Dendritic cell treated with granulocyte-macrophage colony-stimulating factor and Interleukin-4, amounts not matched to agents 40 ng/mL and 50 ng/mL, for 4 days (primary cell): ENCODE measurements around the gene ABCC10.

Source experiments
- H3K27ac Mint-ChIP-seq: one replicate; pipeline ENCODE4 v1.8.0; 2022; ENCODE audit warnings: mild to moderate bottlenecking, mixed read lengths
- H3K27me3 Mint-ChIP-seq: one replicate; pipeline ENCODE4 v1.8.0; 2022; ENCODE audit warnings: mild to moderate bottlenecking, mixed read lengths
- H3K36me3 Mint-ChIP-seq: one replicate; pipeline ENCODE4 v1.8.0; 2022; ENCODE audit warnings: low read depth, mixed read lengths
- H3K4me1 Mint-ChIP-seq: one replicate; pipeline ENCODE4 v1.8.0; 2022; ENCODE audit warnings: low read depth, mixed read lengths
- H3K4me3 Mint-ChIP-seq: one replicate; pipeline ENCODE4 v1.8.0; 2022; ENCODE audit warnings: mild to moderate bottlenecking, moderate library complexity, mixed read lengths
- H3K9me3 Mint-ChIP-seq: one replicate; pipeline ENCODE4 v1.8.0; 2022; ENCODE audit warnings: mixed read lengths
- intact Hi-C: fragments of 100-400 bp; cut with micrococcal nuclease; formaldehyde crosslinking; loops from one replicate; pipeline ENCODE4 v1.15.0; 2022

The ABCC10 gene

GRCh38 chr6:43477235-43478007 is 50.1 kb downstream of the ABCC10 start, which contains the start of gene TJAP1:
TJAP1 (plus strand) TSS chr6:43477570; CDS start chr6:43499002, 21,432 bp downstream.
- Mint-ChIP-seq H3K4me3 (peak within 1 kb of the TSS; percentile 99), H3K36me3 (peaks cover 16% of the 10 kb centered on the region), H3K4me1 (peaks cover 40% of the 10 kb centered on the region), H3K27me3 (no peaks in the 10 kb centered on the region), H3K9me3 (no peaks in the 10 kb centered on the region), H3K27ac (peak within 1 kb of the TSS; percentile 100)
- intact Hi-C loops = no loop called here

DNA sequence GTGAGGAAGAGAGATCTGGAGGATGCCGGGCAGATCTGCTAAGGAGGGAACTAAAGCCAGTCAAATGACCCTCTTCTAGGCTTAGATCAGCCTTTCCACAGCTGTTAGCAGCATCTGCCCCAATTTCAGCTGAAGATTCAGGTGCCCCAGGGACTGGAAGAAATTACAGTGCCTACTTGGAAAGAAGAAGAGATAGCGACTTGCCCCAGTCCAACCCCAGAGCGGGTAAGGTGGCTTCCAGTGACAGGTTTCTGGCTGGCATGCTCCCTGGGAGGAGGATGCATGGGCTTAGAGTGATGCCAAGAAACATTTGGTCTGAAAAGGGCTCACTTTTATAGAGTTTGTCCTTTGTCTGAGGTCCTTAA is 50.6 kb downstream of the ABCC10 start:
- no peaks in the 10 kb centered on the region for H3K9me3 Mint-ChIP-seq
- H3K27ac Mint-ChIP-seq = peak overlapping the region; percentile 100
- H3K4me3 Mint-ChIP-seq = peak overlapping the region; percentile 99
- intact Hi-C loops = no loop called here
- H3K36me3 Mint-ChIP-seq = peaks cover 20% of the 10 kb centered on the region
- peaks cover 42% of the 10 kb centered on the region for H3K4me1 Mint-ChIP-seq
- H3K27me3 Mint-ChIP-seq = no peaks in the 10 kb centered on the region

- Mint-ChIP-seq H3K27me3 (no peaks in the 10 kb centered on the region), H3K36me3 (peaks cover 40% of the 10 kb centered on the region), H3K27ac (no peak overlapping the region), H3K9me3 (no peaks in the 10 kb centered on the region), H3K4me1 (peaks cover 42% of the 10 kb centered on the region), H3K4me3 (no peak overlapping the region)
- intact Hi-C loops = no loop called here
Measured at GRCh38 chr6:43481075-43481474, 53.7 kb downstream of the ABCC10 start.

- H3K9me3 Mint-ChIP-seq = no peaks in the 10 kb centered on the region
- H3K36me3 Mint-ChIP-seq = peaks cover 42% of the 10 kb centered on the region
- H3K27ac Mint-ChIP-seq = no peak overlapping the region
- intact Hi-C loops = no loop called here
- no peak overlapping the region for H3K4me3 Mint-ChIP-seq
- H3K27me3 Mint-ChIP-seq = no peaks in the 10 kb centered on the region
- peaks cover 40% of the 10 kb centered on the region for H3K4me1 Mint-ChIP-seq
Measured at GRCh38 chr6:43481591-43482236, 54.4 kb downstream of the ABCC10 start.

GRCh38 chr6:43488667-43489276 is 61.4 kb downstream of the ABCC10 start:
- H3K9me3 Mint-ChIP-seq = no peaks in the 10 kb centered on the region
- intact Hi-C loops = no loop called here
- H3K36me3 Mint-ChIP-seq = peaks cover 33% of the 10 kb centered on the region
- no peaks in the 10 kb centered on the region for H3K27me3 Mint-ChIP-seq
- peaks cover 24% of the 10 kb centered on the region for H3K4me1 Mint-ChIP-seq
- no peak overlapping the region for H3K4me3 Mint-ChIP-seq
- peak overlapping the region; percentile 20 for H3K27ac Mint-ChIP-seq

- Mint-ChIP-seq H3K9me3 (no peaks in the 10 kb centered on the region), H3K27me3 (no peaks in the 10 kb centered on the region), H3K4me1 (peaks cover 31% of the 10 kb centered on the region), H3K27ac (peak overlapping the region; percentile 20), H3K4me3 (no peak overlapping the region), H3K36me3 (peaks cover 38% of the 10 kb centered on the region)
- intact Hi-C loops = loop anchor here (10.0 kb wide), 1 partner anchor 135 kb away; no protein-coding TSS in a partner anchor
Measured at GRCh38 chr6:43489277-43490072, 62.1 kb downstream of the ABCC10 start.

DNA sequence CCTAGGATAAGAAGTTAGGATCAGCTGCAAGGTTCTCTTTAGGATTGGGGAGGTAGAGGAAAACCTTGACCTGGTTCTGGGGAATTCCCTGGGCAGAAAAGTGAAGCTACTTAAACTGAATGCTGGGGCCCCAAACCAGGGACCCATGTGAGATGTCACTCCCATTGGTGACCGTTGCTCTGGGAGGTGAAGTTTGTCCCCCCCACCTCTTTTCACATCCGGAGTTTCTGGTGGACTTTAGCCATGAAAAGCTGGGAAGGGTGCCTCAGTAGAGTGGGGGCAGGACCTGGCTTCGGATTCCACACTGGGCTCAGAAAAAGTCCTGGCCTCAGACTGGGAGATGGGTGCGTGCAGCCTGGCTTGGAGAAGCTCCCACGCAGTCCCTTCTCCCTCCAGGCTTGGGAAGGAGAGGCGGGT is 63.2 kb downstream of the ABCC10 start:
- Mint-ChIP-seq H3K4me3 (no peak overlapping the region), H3K36me3 (peaks cover 36% of the 10 kb centered on the region), H3K9me3 (no peaks in the 10 kb centered on the region), H3K4me1 (peaks cover 41% of the 10 kb centered on the region), H3K27me3 (no peaks in the 10 kb centered on the region), H3K27ac (no peak overlapping the region)
- intact Hi-C loops = loop anchor here (10.0 kb wide), 1 partner anchor 136 kb away; no protein-coding TSS in a partner anchor

DNA sequence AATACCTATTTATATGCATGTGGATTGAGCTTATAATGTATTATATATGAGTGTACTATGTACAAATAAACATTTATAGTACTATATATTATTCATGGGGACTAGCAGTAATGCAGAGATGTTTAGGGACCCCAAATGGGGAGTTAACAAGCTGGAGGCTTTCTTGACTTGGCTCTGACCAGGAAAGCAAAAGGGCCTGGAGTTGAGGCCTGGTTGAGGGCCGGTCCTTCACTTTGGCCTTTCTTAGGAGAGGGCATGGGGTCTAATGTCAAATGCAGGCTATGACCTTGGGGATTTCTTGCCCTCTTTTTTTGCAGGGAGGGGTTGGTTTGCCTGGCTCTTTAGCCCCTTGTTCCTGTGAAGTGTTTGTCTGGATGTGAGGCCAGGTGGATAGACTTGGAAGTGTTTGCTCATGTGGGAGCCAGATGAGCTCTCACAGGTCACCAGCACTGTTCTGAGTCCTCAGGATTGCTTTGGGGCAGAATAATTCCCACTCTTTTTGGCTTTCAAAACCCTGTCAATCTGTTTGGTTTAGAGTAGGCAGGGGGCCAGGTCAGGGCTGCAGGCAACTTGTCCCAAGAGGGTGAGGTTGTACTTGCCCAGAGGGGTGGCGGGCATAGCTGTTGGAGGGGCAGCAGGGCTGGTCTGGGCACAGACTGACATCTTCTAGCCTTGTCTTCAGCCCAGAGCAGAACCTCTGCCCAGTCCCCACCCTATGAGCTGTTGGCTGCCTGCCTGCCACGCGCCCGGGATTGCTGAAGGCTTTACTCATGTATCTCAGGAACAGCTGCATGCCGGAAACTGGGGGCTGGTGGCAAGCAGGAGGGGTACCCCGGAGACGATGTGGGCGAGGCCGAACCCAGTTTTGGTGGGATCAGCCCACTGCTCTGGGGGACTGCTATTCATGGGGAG is 64.7 kb downstream of the ABCC10 start:
- Mint-ChIP-seq H3K4me3 (no peak overlapping the region), H3K9me3 (no peaks in the 10 kb centered on the region), H3K27me3 (no peaks in the 10 kb centered on the region), H3K36me3 (peaks cover 35% of the 10 kb centered on the region), H3K4me1 (peaks cover 42% of the 10 kb centered on the region), H3K27ac (no peak overlapping the region)
- intact Hi-C loops = loop anchor here (10.0 kb wide), 1 partner anchor 137 kb away; no protein-coding TSS in a partner anchor

GRCh38 chr6:43492673-43493072 is 65.3 kb downstream of the ABCC10 start:
- H3K27ac Mint-ChIP-seq = no peak overlapping the region
- peaks cover 40% of the 10 kb centered on the region for H3K36me3 Mint-ChIP-seq
- no peak overlapping the region for H3K4me3 Mint-ChIP-seq
- intact Hi-C loops = loop anchor here (10.0 kb wide), 1 partner anchor 138 kb away; no protein-coding TSS in a partner anchor
- no peaks in the 10 kb centered on the region for H3K27me3 Mint-ChIP-seq
- no peaks in the 10 kb centered on the region for H3K9me3 Mint-ChIP-seq
- H3K4me1 Mint-ChIP-seq = peaks cover 42% of the 10 kb centered on the region

DNA sequence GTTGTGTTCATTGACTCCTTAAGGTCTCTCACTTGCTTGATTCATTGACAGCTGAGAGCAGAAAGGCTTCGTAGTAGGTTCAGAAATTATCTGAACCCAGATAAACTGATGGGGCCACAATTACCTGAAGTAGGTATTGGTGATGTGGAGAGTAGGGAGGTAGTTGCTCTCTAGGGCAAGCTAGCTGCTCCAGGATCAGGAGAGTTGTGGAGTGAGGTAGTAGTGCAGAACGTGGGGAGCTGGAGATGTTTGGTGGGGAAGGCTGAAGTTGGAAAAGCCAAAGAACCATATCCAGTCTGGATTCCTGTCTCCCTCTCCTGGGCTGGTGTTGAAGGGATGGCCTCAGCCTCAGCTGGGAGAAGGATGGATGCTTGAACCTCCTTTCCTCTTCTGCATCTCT is 65.9 kb downstream of the ABCC10 start:
- peaks cover 40% of the 10 kb centered on the region for H3K36me3 Mint-ChIP-seq
- H3K27me3 Mint-ChIP-seq = no peaks in the 10 kb centered on the region
- H3K4me1 Mint-ChIP-seq = peaks cover 38% of the 10 kb centered on the region
- intact Hi-C loops = loop anchor here (10.0 kb wide), 1 partner anchor 138 kb away; no protein-coding TSS in a partner anchor
- H3K4me3 Mint-ChIP-seq = no peak overlapping the region
- H3K9me3 Mint-ChIP-seq = no peaks in the 10 kb centered on the region
- H3K27ac Mint-ChIP-seq = no peak overlapping the region

DNA sequence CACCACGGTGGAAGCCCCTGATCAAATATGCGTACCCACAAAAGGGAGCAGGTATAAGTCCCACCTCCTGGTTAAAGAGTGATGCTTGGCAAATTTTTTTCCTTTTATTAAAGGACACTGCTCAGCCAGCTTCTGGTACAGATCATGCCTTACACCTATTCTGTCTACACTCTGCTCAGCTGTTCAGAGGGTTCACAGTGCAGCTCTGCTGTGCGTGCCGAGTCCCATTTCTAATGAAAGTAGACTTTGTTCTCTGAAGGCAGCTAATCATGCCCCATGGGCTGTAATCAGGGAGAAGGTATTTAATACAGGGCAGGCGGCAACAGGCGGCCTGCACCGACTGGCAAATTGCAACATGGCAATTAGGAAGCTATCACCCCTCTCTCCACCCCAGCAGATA is 66.5 kb downstream of the ABCC10 start:
- H3K4me3 Mint-ChIP-seq = no peak overlapping the region

GRCh38 chr6:43494321-43494720 is 67.0 kb downstream of the ABCC10 start:
- no peaks in the 10 kb centered on the region for H3K9me3 Mint-ChIP-seq
- no peaks in the 10 kb centered on the region for H3K27me3 Mint-ChIP-seq
- no peak overlapping the region for H3K27ac Mint-ChIP-seq
- H3K4me3 Mint-ChIP-seq = no peak overlapping the region
- H3K4me1 Mint-ChIP-seq = peaks cover 31% of the 10 kb centered on the region
- intact Hi-C loops = loop anchor here (10.0 kb wide), 1 partner anchor 140 kb away; no protein-coding TSS in a partner anchor
- peaks cover 48% of the 10 kb centered on the region for H3K36me3 Mint-ChIP-seq

More for the DNA sequence above, 66.5 kb downstream of the ABCC10 start:
- intact Hi-C loops = loop anchor here (10.0 kb wide), 1 partner anchor 139 kb away; no protein-coding TSS in a partner anchor
- Mint-ChIP-seq H3K4me1 (peaks cover 32% of the 10 kb centered on the region), H3K9me3 (no peaks in the 10 kb centered on the region), H3K36me3 (peaks cover 44% of the 10 kb centered on the region), H3K27me3 (no peaks in the 10 kb centered on the region), H3K27ac (no peak overlapping the region)
